Stimulated activated CD4-positive, alpha-beta T cell treated with anti-CD3 and anti-CD28 coated beads, Interleukin-4, amount 100 ng/mL, for 24 hours (primary cell): ENCODE measurements around the gene USP10.
A peak's percentile ranks its signal among the peaks of the same experiment; 100 is the strongest.

Experiments used
- DNase-seq: peaks from one replicate; pipeline ENCODE4 v3.0.0-alpha.2; 2020

Gene USP10

DNA sequence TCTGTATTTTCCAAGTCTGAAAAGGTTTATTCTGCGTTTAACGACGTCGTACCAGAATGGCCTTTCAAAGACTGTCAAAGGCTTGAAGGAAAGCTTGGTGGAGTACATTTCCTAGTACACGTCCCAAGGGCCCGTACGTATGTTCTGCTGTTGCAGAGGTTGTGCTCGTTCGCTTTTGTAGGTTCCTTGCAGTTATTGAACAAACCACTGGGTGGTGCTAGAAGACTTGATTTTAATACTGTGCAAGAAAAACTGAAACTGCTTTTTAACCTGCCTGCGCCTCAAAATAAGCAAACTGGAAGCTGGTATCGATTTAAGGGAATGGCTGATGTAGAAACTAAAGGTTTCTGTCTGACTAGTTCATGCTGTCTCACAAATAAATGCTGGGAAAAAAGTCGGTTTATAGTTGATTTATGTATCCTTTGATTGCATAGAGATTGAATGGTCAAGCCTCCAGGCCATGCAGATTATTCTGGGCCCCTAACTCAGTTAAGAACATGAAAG is 54.6 kb downstream of the USP10 start:
- peak; percentile 79 for DNase-seq

DNA sequence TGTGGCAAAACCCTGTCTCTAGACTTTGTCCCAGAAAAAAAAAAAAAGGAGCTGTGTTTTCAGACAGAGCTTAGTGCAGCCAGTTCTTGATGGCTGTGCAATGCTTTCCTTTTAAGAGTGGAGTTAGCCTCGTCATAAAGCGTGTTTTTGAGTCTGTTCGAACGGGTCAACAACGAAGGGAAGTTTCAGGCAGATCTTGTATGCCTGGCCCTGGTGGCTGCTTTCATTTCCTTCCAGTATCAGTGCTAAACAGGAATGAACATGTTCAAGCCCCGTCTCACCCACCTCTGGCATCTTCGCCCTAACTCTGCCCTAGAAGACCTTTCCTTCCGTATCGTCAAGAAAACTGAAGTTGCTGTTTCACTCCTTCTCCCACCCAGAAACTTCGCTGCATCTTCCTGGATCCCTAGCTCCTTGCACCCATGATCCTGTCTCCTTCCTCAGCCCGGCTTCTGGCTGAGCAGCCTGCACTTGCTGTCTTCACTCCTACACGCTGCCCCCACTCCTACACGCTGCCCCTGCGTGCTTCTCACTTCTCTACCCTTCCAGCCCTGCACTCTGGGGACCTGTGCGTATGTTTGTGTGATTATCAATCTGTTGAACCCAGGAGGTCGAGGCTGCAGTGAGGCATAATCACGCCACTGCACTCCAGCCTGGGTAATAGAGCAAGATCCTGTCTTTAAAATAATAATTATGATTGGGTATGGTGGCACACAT is 55.3 kb downstream of the USP10 start:
- no peak for DNase-seq

DNA sequence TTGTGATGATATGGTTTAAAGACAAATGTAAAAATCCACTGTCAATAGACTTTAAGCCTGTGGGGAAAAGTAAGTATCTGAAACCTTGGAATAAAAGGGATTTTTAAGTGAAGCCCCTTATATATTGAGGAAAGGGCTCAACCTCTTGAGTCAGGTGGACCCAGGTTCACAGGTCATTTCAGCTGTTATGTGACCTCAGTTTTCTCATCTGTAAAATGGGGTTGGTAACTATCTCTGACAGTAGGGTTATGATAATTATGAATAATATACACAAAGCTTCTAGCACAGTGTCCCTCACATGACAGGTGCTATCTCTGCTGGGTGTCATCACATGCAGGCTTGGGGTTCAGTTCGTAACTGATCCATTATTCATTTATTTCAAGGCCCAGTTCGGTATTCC is 57.0 kb downstream of the USP10 start:
- no peak for DNase-seq

DNA sequence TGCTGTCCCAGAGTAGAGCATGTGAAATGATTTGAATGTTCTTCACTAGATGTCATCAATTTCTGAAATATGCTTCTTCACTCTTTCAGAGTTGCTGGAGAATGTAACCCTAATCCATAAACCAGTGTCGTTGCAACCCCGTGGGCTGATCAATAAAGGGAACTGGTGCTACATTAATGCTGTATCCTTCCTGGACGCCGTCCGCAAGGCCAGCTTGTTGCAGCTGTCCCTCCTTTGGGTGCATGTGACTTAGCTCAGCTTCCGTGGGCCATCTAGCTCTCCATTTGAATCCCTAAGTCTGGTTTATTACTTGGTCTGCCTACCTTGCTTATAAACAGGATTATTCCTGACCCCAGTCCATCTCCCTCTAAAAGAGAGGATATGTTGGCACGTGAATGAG is 58.8 kb downstream of the USP10 start:
- DNase-seq: no peak

DNA sequence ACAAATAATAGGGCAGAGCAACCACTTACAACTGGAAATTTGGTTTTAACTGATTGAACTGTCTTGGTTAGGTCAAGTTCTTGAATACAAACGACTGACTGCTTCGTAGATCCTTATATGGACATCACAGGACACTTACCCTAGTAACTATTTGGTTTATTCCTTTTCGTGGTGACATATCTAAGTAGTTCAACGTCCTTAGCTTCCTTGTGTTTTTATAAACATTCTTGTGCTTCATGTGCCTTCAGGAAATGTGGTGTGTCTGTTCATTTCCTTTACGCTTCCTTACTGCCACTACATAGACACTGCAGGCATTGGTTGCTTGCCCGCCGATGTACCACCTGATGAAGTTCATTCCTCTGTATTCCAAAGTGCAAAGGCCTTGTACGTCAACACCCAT is 59.3 kb downstream of the USP10 start:
- DNase-seq: no peak

DNA sequence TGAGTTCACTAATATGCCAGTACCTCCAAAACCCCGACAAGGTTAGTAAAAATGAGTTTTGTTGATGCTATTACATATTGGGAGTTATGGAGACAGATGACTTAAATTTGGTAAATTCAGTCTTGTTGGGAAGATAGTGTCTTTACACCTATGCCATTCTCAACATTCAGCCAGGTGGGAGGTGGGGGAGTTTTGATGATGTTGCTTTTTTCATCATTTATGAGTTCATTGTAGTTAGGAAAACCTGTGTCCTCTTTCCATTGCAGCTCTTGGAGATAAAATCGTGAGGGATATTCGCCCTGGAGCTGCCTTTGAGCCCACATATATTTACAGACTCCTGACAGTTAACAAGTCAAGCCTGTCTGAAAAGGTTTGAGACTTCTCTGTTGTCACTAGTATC is 60.1 kb downstream of the USP10 start:
- DNase-seq: no peak

DNA sequence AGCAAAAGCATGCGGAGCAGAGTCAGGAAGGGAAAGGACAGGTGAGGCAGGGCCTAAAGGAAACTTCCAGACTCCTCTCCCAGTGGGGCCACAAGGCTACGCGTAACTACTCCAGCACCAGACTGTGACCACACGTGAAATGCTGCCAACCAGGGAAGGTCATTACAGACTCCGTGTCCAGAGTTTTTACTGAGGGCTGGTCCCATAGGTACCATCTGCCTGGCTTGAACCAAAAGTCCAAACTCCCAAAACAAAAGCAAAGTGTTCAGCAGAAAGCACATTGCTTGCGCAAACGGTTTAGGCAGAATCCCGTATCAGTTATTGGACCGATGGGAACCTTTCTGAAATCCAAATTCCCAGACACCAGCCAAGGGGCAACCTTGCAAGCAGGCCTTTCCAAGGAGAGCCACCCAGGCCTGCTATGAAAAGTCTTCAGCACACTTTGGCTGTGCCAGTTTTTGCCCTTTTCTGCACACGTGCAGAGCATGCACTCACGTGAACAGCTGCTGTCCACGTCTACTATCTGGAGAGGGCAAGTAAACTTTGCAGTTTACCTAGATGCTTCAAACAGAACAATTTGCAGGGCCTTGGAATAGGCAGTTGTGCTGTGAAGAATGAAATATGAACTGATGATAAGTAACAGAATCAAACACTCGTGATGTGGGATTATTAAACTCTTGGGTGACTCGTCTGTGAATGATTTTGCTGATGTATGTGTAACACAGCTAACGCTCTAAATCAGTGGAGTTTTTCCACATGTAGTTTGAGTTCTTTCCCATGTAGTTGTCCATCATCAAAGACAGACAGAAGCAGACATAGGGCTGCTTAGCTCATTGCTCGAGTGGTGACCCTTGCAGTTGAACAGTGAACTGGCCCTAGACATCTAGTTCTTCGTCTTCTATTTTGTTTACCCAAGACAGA is 61.9 kb downstream of the USP10 start:
- DNase-seq: no peak

DNA sequence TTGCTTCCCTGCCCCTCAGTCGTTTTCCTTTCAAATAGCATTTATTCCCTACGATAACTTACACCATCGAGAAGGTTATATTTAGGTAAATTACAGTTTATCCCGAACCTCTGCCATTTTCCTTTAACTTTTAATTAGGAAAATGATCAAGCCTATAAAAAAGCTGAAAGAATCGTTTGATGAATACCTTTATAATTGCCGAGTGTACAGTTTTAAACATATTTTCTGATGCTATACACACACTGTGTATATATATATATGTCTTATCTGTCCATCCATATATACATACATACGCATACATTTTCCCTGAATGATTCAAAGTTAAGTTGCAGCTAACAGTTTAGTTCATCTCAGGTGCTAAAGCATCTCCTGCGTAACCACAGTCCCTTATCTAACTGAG is 63.4 kb downstream of the USP10 start:
- DNase-seq: no peak

DNA sequence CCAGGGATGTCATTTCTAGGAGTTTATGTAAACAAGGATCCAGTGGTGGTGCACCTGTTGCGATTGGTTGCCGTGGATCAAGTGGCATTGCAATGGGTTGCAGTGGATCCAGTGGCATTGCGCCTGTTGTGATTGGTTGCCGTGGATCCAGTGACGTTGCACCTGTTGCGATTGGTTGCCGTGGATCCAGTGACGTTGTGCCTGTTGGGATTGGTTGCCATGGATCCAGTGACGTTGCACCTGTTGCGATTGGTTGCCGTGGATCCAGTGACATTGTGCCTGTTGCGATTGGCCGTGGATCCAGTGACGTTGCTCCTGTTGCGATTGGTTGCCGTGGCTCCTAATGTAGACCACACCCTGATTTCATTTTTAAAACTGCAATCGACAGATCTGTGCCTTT is 63.8 kb downstream of the USP10 start:
- no peak for DNase-seq

DNA sequence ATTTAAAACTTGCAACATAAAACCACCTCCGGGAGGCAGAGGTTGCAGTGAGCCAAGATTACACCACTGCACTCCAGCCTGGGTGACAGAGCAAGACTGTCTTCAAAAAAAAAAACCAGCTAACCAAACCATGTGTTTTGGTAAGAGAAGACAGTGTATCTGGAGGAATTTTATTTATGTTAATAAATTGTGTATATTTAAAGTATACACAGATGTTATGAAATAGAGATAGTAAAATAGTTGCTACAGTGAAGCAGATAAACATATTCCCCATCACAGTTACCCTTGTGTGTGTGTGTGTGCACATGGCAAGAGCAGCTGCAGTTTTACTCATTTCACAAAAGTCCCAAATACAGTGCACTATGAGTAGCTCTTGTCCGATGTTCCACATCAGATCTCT is 65.2 kb downstream of the USP10 start:
- DNase-seq: no peak

DNA sequence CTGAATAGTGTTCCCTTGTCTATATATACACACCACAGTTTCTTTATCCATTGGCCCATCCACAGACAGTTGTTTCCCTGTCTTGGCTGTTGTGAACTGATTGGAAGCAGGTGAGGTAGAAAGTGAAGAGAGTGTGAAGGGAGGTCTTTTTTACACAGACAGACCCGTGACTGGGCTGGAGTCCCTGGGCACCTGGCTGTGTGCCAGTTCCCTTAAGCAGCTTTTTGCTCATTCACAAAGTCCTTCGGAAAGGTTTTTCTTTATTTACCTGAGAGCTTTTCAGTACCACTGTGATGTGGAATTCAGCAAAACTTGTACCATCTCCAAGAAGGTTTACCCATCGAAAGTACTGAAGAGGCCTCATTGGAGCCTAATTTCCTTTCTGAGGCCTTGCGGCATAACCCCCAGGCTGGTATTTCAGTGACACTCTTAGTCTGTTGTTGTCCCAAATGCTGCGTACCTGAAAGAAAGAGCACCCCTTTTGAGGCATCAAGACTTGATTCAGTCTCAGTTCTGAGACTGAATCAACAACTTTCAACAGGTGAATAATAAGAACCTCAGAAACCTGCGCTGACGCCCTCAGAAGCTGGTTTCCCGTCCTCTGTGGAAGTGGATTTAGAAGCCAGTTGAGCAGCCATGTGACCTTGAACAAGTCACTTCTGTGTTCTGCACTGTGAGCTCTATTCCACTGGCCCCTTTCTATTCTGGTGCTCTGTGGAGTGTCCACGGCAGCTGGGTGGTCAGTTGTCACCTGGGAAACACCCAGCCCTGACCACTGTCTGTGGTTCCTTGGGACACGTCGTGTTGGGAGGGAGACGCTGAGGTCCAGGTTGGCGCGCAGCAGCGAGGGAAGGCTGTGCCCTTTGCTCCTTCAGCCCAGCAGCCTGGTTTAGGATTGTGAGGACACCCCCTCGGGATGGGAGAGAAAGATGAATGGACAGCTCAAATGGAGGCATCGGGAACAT is 66.1 kb downstream of the USP10 start:
- no peak for DNase-seq

DNA sequence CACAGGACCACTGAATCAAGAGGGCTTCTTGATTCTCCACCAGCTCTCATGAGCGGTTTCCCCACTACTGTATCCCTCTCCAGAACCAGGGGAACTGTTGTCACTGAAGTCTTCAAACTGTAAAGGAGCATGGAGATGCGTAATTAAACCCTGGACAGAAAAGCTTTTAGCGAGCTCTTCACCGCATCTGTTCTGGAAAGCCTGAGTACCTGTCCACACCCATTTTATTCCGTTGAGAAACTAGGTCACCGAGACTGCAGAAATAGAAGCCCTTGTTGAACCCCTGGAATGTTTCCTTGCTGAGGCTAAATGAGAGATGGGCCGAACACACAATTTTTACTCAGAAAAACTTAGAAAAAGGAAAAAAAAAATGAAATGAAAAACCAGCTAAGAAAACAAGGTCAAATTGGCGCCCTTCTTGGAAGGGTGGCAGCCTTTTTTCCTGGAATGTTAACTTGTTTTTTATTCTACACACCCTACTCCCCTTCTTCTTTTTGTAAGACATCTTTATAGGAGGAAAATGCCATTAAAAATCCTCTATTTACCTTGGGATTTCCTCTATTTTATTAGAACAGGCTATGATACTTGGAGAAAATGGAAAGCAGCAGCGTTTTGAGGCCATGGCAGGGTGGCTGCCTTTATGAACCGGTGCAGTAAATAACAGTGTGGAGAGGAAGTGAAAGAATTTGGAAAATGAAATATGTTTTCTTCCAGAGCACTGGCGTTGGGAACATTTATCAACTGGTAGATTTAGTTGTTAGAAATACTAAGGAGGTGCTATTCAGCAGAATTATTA is 67.4 kb downstream of the USP10 start:
- no peak for DNase-seq

DNA sequence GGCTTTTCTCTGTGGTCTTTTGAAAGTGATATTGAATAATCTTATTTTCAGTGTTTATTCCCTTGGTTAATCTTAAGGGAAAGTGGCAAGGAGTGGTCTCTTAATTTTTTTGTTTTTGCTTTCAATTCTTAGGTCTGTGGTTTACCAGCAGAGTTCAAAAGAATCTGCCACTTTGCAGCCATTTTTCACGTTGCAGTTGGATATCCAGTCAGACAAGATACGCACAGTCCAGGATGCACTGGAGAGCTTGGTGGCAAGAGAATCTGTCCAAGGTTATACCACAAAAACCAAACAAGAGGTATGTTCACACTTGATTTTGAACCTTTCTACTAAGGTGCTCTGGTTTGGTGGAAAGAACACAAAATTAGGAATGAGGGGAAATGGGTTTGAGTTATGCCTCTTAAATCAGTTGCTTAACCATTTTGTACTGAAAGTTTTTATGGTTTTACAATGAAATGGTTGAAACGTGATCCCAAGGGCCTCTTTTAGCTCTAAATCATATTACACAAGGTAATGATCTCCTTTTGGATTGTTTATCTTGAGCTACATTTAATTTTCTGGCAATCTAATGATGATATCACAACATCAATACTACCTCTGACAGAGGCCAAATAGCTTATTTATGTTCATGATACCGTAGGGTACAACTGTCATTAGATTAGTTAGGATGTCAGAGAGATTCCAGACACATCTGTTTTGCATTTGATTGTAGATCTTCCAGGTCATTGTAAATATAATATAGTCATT is 68.4 kb downstream of the USP10 start:
- DNase-seq: no peak

DNA sequence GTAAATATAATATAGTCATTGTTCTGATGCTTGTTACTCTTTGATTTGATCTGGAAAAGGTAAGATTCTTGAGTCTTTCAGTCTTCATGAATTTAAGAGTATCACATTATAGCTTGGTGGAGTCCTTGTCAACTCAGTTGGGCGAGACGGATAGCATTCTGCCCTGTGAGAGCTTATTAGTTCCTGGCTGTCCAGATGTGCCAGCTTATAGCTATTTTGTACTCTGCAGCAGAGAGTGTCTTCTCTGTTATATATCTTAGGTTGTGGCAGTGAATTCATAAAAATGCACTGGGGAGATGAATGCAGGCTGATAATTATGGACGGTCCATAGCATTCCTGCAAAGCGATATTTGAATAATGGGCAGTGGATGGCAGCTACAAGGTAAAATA is 69.0 kb downstream of the USP10 start:
- DNase-seq: no peak

DNA sequence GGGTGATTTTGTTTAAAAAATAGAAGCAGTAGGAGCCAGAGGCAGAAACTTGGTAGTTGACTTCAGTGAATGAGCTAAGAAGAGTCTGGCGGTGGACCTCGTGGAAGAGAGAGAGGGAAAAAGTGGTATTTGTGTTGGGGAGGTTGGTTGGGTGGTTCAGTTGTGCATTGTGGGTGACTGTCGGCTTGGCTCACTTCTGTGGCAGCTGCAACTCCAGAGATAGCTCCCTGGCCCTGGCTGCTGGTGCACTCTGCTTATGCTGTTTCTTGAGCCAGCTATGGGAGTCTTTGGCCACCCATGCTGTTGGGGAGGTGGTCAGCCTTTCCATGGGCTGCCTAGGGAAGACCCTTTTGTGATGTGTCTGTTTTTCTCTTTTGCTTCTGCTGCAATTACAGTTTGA is 69.6 kb downstream of the USP10 start:
- DNase-seq: no peak

DNA sequence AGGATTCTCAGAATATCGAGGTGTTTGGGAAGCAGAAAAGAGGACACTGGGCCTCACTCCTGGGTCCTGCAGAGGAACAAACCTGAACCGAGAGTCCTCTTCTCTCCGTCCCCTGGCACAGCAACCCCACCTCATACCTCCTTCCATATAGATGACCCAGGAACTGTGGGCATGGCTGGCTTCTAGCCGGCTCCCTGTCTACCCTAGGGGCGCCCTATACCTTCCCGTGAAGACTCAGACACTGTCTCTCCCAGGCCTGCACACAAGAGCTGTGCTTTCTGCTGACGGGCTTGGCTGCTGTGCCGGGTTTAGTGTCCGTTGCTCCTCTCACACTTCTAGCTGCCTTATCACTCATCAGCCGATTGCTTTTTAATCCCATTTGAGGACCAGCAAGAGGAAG is 73.5 kb downstream of the USP10 start:
- DNase-seq: no peak

DNA sequence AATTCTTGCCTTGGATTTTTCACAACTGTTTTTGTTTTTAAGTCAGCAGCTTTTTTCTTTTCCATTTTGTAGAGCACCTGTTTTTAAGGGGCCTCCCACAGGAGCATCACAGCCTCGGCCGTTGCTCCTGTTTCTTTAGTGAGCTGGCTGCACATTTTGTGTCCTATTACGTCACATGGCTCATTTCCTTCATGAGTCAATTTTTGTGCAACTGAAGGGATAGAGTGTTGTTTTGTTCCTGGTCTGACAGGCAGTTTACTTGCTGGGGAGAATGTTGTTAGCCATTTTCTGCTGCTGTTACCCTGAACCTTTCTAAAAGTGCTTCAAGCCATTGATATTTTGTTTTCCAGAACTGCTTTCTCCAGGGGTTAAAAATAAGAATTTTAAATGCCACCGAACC is 75.0 kb downstream of the USP10 start:
- DNase-seq: no peak

DNA sequence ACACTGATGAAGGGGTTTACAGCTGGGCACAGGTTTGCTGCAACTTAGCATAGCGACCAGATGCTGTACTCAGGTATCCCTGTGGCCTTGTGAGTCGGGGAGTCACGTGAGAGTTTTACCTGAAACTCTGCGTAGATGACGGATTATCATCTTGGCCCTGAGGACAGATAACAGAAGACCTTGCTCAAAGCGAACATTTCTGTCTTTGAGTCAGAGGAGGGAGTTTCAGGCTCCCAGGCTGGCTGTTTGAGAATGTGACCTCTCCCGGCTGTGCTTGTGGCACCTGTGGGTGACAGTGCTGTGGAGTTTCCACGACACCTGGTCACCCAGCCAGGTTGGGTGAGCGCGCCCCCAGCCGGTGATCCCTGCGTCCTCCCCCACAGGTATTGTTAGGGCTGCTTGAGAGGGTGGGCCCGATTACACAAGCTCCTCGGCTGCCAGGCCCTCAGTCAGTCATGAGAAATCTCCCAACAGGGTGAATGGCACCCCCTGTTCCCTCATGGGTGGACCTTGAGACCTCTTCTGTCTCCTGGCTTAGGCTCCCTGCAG is 75.5 kb downstream of the USP10 start:
- DNase-seq: no peak

DNA sequence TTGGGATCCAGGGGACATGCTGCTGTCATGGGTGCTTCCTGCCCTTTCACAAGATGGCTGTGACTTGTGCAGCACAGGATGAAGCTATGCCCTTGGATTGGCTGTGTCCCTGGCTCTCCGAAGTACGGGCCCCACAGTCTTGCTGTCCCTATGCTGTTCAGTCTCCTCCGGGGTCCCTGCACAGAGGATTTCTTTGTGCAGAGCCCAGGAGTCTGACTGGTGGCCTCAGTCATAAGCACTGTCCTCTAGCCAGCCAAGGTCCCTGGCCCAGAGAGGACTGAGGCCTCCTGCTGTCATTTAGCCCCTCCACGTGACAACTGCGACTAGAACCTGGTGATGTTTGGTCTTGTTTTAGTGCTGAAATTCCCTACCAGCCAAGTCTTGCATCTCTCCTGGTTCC is 77.6 kb downstream of the USP10 start:
- DNase-seq: no peak

DNA sequence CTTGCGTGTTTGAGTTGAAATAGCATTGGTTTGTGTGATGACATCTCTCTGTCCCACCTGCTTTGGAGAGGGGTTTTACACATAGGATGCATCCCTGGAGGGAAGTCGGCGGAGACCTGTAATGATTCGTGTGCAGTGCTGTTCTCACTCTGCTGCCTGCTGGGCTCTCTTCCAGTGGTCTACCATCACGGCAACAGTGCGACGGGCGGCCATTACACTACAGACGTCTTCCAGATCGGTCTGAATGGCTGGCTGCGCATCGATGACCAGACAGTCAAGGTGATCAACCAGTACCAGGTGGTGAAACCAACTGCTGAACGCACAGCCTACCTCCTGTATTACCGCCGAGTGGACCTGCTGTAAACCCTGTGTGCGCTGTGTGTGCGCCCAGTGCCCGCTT is 78.9 kb downstream of the USP10 start:
- DNase-seq: no peak

DNA sequence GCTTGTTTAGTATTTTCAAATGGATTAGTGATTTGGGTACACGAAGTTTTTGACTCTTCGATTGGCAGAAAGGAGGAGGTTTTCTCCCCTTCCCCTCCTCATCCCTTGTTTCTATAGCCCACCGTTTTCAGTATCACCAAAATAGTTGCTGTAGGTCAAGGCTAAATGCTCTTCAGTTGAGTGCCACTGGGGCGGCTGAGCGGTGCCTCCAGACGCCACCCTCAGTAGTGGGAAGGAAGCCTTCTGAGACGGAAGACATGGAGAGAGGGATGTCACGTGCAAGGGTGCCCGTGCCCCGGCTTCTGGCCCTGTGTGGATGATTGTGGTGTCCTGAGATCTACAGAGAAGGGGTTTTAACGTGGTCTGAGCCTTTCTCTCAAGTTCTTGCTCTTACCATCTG is 80.3 kb downstream of the USP10 start:
- DNase-seq: no peak
